ENCODE results near the gene WDR33.

WDR33 gene

GRCh38 chr2:127655209-127656073 is 155.5 kb downstream of the WDR33 start:
- DNase-seq (ENCODE audit: low read depth in 2 of 2): no peak

GRCh38 chr2:127654838-127655175 is 156.2 kb downstream of the WDR33 start:
- no peak for DNase-seq (ENCODE audit: low read depth in 2 of 2)

GRCh38 chr2:127654084-127654837 is 156.7 kb downstream of the WDR33 start:
- no peak for DNase-seq (ENCODE audit: low read depth in 2 of 2)

- no peak for DNase-seq (ENCODE audit: low read depth in 2 of 2)
Measured at GRCh38 chr2:127653421-127654083, 157.4 kb downstream of the WDR33 start.

- no peak for DNase-seq (ENCODE audit: low read depth in 2 of 2)
Measured at GRCh38 chr2:127652786-127653357, 158.1 kb downstream of the WDR33 start.

GRCh38 chr2:127651971-127652550 is 158.9 kb downstream of the WDR33 start:
- no peak for DNase-seq (ENCODE audit: low read depth in 2 of 2)

GRCh38 chr2:127651381-127651809 is 159.6 kb downstream of the WDR33 start:
- DNase-seq (ENCODE audit: low read depth in 2 of 2): no peak

Measured in stimulated activated CD4-positive, alpha-beta T cell treated with anti-CD3 and anti-CD28 coated beads, Interleukin-12 subunit alpha, Interleukin-12 subunit beta, amount 100 ng/mL, for 24 hours (primary cell).